NOMO-1 treated with DMSO at 0.1 percent for 48 hours (cell line): ENCODE data around the gene MED31.
A peak's percentile ranks its signal among the peaks of the same experiment; 100 is the strongest.
"Not testable (repeated sequence)": the region's sequence is repeated elsewhere in the genome, so short reads cannot be mapped to it uniquely, and the experiment has no call there.

ENCODE experiments used
- DNase-seq: peaks from one replicate; lab custom pipeline; 2025; ENCODE audit not compliant: unreplicated experiment; lab: John Stamatoyannopoulos, UW

The MED31 gene

DNA sequence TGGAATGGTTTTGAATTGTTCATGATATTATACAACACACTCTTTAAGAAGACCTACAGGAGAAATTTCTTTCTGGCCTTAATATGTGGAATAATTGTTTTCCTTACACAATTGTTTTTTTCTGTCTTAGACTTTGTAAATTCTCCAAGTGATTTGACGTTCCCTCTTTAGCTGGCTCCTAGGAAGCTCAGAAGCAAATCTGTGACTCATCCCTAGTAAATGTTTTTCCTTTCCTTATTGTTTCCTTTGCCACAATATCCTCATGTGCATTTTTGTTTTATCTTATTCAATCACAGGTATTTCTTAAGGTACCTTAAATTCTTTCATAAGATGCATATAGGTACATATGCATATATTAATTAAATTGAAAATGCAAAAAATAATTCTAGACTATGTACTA, 24.4 kb downstream of the MED31 start:
- no peak for DNase-seq

DNA sequence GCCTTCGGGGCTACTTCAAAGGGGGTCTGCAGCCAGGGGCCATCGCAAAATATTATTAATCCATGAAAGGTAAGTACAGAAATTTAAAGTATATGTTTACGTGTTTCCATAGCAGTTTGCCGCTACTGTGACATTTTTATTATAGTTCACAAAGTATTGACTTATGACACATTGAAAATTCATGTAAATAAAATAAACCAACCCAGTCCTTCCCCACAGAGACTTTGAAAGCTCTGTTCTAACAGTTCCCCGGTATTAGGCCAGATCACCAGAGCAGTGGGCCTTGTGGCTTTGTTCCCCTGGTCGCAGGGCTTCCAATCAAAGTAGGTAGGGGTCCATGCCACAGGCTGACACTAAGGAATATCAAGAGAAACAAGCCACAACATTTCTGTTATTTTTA, 24.8 kb downstream of the MED31 start:
- no peak for DNase-seq

DNA sequence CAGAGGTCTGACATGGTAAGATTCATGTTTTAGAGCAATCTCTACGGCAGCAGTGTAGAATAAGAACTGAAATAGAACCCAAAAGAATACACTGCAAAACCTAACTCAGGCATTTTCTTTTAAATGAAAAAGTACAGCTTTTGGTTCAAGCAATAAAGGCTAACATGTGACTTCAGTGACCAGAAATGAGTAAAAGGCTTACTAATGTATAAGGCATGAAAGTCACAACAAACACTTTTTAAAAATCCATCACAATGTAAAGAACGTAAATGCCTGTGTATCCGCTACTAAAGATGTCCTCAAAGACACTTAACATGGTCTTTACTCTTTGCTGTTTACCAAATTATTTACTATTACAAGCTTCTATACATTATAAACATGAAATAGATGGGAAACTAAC, 27.5 kb downstream of the MED31 start:
- DNase-seq: no peak

DNA sequence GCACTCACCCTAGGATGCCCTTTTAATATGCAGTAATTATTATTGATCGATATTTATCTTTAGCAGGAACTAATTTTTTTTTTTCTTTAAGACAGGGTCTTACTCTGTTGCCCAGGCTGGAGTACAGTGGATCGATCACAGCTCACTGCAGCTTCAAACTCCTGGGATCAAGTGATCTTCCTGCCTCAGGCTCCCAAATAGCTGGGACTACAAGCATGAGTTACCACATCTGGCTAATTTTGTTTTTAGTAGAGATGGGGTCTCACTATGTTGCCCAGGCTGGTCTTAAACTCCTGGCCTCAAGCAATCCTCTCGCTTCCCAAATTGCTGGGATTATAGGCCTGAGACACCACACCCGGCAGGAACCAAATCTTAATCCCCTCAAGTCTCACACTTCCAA, 40.2 kb downstream of the MED31 start:
- no peak for DNase-seq

DNA sequence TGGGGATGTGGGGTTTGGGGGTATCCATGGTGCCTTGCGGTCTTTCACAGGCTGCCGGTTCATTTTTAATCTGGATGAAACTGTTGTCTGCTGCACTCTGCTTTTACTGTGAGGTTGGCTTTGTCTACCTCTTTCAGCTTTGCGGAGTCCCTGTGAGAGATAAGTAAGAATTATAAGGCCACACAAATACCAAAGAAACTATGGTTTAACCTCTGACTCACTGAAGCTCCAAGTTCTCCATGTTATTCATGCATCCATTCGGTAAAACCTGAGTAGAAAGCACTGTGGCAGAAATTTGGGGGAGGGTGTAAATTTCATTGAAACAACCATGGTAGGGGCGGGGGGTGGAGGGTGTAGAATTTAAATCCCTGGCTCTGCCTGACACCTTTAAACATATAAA, 41.4 kb downstream of the MED31 start:
- no peak for DNase-seq

DNA sequence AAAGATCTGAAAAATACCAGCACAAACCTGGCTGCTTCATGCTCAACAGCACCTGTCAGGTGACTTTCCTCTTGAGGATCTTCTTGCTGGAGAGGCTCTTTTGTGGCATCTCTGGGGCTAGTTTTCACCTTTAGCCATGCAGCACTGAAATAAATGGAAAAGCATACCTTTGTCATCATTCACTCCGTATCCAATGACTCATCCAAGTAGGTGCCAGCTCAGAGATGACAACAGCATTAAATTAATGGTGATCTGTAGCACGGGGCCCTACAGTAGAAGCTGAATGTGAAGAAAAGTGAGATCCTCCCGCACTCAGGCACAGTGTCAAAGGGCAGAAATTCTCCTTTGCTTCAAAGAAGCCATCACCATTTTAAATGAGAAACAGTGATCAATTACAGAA, 43.1 kb downstream of the MED31 start:
- no peak for DNase-seq

DNA sequence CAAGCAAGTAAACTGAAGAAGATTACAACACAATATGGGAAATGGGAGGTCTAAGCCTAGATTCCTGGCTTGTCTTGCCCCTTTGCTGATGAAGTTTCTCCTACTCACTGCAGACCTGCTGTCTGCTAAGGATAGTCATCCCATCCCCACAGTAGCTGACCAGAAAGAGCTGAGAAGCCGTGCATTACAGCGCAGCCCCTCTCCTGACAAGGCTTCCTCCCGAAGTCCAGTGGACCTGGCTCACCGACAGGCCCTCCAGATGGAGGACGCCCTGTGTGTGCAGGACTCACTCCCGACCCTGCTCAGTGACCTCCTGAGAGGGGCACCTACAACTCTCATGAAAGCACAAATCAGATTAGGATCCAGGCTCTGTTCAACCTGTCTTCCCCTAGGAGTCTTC, 46.3 kb downstream of the MED31 start:
- no peak for DNase-seq

DNA sequence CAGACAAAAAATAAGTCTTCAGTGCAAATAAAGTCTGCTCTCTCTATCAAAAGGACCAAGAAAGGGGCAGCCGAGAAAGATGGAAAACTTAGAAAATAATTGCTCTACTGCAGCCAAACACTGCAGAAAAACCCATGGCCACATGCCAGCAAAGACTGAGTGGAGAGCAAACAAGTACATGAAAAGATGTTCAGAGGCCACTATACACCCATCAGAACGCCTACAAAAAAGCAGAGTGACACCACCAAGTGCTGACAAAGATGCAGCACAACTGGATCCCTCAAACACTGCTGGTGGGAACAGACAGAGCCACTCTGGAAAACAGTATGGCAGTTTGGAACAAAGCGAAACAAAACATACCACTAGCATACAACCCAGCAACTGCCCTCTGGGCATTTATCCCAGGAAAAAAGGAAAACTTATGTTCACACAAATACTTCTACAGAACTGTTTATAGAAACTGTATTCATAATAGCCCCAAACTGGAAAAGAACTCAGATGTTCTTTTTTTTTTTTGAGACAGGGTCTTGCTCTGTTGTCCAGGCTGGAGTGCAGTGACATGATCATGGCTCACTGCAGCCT, 47.6 kb downstream of the MED31 start:
- DNase-seq: no peak

DNA sequence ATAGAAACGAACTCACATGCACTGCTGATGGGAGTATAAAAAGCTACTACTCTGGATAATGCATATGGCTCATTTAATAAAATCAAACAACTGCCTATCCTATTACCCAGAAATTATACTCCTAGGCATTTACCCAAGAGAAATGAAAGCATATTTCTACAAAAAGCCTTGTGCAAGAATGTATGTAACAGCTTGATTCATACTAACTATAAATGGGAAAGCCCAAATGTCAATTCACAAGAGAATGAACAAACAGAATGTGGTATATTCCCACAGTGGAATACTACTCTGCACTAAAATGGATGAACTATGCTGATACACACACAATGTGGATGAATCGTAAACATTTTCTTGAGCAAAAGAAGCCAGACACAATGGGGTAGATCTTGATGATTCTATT, 49.3 kb downstream of the MED31 start:
- DNase-seq: no peak

DNA sequence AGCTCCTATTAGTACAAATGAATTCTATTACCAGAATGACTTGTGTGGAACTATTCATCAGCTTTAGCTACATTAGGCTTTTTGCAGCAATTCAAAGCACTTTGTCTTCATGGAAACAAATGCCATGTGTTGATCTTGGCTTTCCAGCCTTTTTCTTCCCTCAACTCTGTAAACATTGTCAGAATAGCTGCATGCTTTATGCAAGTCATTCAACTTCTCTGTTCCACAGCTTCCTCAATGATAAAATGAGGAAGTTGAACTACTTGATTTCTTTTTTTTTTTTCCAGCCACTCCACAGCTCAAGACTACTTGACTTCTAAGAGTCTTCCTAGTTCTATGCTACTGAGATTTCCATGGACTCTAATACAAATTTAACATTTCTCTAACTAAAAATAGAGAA, 52.0 kb downstream of the MED31 start:
- DNase-seq: peak; percentile 85

DNA sequence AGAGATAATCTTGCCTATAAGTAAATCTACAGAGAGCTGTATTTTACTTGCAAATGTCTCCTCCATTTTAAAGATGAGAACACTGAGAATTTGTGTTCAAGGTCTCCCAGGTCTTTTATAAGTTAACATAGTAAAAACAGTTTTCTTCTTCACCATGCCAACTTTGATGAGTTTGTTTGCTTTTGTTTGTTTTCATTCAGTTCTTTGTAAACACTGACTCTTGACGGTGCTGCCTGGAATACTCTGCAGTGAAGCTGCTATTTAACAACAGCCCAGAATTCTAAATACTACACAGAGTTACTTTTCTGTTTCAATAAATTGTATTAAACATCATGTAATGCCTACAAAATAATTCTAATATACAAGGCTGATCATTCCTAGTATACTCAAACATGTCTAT, 53.7 kb downstream of the MED31 start:
- DNase-seq: no peak

DNA sequence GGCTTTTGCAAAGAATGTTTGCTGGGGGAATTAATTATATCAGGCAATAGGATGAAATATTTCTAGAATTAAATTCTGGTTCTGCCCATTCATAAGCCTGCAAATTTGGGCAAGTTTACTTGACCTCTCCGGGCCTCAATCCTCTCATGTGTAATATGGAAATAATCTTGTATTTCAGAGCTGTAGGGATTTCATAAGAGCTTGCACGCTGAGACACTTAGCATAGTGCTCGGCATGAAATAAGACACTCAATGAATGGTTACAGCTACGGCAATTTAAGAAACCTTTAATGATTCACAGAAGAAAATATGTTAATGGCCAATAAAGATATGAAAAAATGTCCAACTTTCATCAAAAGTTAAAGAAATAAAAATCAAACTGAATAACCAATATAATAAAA, 54.5 kb downstream of the MED31 start:
- no peak for DNase-seq

DNA sequence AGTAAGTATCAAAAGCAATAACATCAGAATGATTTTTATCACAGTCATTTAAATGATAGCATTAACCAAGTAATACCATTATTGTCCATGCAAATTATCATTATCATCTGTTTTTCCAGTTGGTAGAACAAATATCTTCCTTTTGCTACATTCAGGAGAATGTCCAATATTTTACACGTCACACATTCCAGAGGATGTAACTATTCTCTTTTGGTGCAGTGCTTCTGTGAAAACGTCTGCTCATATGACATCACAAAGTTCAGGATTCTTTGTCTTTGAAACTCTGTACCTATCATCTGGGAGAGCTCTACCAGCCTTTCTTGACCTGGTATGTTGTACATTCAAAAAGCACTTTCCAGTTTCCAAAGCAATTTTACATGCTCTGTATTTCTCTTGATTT, 54.9 kb downstream of the MED31 start:
- DNase-seq: no peak

DNA sequence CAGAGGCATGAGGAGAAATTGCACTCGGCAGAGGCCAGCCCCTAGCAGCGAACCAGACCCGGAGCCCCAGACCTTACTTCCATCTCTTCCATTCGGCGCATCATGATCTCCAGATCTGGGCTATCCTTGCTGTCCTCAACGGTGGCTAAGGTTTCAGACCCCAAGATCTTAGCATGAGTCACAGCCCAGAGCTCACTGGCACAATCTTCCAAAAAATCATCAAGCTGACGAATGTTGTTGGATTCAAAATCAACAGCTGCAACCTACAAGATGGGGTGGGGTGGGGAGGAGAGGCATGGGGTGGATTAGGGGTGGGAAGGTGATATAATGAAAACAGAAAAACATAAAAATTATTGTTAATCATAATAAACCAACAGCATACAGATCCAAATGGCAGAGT, 55.3 kb downstream of the MED31 start:
- no peak for DNase-seq

DNA sequence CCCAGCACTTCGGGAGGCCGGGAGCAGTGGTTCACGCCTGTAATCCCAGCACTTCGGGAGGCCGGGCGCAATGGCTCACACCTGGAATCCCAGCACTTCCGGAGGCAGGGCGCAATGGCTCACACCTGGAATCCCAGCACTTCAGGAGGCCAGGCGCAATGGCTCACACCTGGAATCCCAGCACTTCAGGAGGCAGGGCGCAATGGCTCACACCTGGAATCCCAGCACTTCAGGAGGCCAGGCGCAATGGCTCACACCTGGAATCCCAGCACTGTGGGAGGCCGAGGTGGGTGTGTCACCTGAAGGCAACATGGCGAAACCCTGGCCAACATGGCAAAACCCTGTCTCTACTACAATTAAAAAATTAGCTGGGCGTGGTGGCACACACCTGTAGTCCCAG, 58.0 kb downstream of the MED31 start:
- DNase-seq: not testable (repeated sequence)
